HS-5 (cell line): ENCODE results near the gene SLC24A3.

ENCODE experiments used
- DNase-seq: peaks from one replicate; pipeline ENCODE4 v3.0.0-alpha.2; 2012; ENCODE audit warnings: low read depth

Gene SLC24A3

DNA sequence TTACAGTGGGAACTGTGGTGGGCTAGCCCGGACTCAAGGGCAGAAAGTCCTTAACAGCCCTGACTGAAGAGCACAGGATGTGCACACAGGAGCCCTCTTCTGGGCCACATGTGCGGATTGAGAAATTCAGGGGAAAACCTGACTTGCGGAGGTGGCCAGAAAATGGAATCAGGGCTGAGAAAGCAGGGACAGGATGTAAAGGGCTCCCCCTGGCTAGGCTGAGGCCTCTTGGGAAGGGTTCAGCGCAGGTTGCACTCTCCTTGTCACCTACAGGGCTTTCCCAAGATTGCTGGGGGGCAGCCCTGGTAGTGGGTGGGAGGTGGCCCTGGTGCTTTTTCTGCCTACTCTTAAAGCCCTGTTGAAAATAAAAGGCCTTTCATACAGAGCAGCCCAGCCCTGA is 251.2 kb downstream of the SLC24A3 start:
- no peak for DNase-seq

DNA sequence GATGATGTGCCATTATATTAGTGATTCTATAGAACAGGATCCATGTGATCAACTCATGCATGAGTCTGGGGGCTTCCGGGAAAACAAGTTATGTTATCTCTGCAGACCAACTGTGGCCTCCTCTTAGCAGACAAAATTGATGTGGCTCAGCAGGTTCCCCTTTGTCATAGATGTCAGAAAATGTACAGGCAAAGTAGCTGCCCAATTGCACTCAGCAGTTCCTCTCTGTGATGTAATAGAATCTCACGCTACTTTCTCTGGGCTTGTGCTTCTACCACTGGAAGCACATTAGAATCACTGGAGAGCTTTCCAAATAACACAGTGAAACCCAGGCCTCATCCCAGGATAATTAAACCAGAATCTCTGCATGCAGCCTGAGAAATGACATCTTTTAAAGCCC is 253.1 kb downstream of the SLC24A3 start:
- no peak for DNase-seq

DNA sequence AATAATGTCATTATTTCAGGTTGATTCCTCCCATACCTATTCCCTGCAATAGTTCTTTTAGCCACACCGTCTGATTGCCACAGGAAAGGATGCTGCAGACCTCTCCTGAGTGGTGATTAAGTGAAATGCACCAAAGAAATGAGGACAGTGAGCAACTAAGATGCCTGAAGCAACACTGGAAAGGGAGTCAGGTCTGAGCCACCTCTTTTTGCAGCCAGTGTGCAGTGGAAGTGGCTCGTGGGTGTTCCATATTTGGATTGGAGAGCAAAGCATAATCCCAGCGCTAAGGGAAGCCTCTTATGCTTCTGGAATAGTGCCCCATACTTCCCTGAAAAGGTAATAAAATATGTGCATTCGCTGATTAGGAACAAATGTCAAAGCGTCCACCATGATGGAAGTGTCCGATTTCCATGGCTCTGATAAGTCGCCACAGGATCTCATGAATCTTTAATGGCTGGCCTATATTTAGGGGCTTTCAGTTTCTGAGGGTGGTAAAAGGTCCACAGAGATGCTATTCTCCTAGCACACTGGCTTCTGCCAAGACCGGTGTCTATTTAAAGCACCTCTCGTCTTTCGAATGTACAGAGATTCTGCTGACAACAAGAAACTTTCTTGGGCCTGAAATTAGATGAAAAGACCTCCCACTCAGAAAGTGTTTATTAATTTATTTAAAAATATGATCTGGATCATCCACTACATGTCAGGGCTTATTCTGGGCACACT is 253.9 kb downstream of the SLC24A3 start:
- no peak for DNase-seq

DNA sequence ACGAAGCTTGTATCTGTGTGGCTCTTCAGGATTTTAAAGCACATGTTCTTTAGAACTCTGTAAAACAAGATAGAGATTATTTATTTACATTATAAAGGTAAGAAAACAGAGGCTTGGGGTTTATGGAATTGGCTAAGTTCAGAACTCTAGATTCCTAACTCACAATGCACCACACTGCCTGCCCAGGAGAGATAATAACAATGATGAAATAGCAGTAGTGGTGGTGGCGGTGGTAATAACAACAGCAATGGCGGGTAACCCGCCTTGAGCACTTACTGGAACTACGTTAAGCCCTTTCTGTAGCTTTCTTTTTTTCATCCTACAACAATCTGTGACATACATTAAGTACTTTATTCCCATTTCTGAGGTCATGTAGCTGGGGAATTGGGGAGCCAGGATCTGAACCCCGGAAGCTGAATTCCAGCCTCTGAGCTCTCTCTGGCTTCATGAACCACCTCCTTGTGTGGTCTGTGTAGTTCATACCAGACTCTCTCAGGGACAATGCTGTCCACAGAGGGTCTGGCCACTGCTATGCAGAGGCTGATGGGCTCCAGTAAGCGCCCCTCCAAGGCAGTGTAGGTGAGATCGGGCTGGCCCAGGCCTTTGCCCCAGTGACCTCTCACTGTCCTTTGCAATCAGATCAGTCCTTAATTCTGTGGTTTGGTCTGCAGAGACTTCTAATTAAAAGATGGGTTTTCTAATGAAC is 260.9 kb downstream of the SLC24A3 start:
- no peak for DNase-seq

DNA sequence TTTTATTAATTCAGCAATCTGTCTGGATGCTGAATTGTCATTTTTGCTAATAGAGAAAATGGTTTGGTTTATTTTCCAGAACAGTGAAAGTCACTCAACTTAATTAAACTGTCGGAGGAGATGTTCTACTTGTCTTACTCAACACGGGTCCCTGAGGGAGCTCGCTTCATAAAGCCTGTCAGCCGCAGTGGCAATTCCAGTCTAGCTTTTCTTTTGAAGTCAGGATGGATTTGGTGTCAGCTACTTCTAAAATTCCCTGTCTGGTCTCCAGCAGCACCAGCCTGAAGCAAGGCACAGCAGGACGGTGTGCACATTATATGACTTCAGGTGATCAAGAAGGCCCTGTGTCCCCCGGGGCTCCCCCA is 261.5 kb downstream of the SLC24A3 start:
- no peak for DNase-seq

DNA sequence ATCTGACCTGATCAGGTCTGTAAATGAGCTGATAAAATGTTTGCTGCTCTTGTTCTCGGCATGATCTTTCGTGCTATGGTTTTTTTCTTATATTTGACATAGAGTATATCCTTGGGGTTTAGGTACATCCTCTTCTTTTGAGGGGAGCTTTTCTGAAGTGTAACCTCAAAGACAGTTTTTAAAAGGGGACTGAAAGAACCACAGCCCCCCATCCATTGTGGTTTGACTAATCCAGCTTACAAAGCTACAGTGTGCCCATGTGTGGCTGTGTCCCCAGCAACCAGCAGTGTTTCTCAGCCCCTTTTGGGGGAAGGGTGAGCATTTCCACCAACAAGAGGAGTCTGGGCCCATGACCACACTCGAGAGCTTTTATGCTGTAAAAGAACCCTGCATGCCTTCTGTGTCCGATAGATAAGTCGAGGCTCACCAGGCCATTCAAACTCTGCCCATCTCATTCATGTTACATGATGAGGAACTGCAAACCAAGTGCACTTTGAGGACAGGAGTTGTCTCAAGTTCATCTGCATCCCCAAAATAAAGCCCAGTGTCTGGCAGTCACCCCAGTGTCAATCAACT is 266.0 kb downstream of the SLC24A3 start:
- no peak for DNase-seq

DNA sequence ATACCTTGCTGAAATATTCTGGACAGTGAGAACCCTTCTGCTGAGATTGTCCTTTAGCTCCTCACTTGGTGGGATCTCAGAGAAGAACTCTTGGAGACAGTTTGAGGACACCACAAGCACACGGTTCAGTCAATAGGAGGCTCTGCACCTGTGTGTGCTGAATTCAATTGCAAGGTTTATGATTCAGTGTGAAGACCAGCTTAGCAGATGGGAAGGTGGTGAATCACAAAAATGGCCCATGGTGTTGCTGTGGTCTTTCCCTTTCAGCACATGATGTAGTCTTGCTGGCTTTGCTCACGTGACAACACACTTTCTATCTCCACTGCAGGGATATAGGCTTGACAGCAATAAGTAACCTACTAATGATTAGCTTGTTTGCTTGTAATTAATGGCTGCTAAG is 270.3 kb downstream of the SLC24A3 start:
- no peak for DNase-seq

DNA sequence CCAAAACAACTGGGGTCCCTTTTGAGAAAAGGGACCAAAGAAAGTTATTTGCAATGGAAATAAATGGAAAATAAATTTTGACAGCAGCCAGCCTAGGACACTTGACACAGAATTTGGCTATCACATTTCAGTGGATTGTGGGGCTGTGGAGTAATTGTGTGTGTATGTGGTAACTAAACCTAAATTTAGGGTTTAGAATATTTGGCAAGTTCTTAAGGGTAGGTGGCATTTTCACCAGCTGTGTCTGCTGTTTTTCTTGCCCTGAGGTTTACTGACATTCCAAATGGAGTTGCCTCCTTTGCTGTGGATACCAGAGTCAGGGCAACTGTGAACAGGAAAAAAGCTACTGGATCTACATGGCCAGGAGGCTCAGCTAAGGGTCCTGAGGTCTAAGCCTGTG is 270.9 kb downstream of the SLC24A3 start:
- no peak for DNase-seq

DNA sequence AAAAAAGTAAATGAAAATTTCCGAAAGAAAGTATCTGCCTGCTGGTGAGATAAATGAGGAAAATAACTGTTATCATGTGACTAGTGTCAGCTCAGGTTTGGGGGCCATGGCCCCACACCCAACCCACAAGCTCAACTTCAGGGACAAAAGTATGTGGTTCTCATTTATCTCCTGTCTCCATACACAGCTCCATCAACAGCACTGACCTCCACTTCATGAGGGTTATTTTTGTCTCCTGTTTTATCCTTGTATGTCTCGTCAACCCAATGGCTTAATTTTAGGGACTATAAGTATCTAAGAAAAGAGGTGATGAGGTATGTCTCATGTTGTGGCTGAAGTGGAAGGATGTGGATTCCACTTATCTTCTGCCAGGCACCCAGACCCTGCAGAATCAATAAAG is 274.0 kb downstream of the SLC24A3 start:
- no peak for DNase-seq

DNA sequence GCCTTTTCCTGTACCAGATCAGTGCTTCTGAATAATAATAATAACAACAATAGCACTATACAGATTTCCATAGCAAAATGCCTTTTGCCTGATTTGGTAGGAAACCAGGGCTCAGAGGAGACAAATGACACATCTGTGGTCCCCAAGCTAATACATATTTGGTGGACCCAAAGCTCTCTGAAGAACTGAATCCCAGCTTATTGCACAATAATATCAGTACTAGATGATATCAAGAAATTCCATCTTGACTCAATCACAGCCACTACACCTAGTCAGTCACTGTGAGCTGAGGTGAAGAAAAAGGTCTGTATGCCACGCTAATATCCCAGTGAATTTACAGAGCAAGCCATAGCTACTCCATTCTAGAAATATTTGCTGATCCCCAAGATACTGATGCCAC is 275.0 kb downstream of the SLC24A3 start:
- DNase-seq = no peak

DNA sequence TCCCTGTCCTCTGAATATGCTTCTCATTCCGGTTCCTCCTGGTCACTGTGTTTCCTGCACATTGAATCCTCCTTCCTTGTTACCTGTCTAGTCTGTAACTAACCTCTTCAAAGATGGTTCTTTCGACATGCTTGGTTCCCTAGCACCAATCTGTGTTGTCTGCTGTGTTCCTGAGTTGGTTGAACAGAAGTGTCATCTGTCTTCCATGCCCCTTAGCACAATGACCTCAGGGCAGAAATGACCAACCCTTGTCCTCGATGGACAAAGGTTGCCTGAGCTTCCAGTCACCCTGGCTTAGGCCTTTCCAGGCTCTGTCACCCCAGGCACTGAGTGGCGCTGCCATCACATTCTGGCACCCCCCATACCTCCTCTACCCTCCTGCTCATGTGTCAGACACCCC is 278.8 kb downstream of the SLC24A3 start:
- no peak for DNase-seq

DNA sequence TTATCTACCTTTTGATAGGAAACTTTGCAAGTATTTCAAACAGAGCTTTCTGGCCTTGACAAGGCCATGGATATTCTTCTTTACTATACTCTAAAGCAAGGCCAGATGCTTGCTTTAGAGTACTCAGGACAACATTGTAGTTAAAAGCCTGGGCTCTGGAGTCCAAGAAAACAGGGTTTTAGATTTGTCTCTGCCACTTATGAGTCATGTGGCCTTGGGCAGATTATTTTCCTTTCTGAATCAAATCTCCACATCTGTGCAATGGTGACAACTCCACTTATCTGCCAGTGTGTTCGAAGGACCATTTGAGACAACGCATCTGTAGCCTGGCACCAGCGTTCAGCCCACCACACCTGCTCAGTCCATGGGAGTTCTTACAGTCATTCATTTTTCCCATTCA is 279.7 kb downstream of the SLC24A3 start:
- no peak for DNase-seq

DNA sequence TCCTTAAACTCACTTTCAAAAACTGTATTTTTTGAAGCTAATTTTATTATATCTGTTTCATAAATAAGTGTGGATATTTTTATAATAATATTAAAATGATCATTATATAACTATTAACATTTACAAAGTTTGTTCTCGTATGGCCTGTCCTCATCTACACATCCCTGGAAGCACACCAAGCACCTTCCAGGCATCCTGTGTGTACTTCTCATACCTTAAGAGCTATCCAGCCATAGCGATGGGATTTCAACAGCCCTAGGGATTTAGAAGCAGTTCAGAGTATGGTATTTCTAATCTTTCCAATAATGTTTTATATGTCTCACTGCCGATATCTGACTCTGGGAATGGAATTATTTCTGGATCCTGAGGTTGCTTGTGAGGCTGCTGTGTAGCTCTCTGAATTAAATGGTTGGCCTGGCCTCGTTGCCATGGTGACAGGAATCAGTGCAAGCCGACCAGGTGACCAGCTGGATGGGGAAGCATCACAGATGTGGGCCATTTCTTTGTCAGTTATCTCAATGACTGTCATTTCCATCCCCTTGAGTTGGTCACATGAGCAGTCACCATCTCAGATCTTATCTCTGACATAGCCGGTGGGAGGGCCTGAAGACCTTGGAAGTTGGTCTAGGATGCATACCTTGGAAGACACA is 280.4 kb downstream of the SLC24A3 start:
- no peak for DNase-seq

DNA sequence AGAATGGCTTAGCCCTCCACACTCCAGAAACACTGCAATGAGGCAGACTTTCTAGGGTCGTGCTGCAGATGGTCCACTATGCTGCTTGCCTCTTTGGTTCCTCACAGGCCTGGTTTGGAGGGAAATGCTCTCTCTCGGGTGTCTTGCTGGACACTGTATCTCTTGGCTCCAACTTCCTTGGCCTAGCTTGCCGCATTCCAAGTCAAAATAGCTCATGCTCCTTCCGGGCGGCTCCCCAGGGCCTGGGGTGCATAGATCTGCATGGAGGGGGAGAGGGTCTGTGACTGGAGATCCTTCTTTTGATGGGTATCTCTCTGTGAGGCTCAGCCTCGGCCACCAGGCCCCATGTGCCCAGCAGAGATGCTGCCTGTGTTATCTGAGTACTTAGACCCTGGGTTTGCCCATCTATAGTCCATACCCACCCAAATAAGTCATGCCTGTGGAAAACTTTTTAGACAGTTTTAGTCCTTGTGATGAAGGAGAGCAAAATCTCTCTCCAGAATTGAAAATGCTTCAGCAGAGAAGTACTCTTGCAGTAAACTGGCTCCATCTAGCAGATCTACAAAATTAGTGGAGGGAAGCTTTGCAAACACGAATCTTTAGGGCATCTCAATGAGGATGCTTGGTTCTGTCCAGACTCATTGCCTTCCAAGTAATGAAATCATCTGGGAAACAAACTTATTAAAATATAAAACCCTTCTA is 281.5 kb downstream of the SLC24A3 start:
- DNase-seq = no peak

DNA sequence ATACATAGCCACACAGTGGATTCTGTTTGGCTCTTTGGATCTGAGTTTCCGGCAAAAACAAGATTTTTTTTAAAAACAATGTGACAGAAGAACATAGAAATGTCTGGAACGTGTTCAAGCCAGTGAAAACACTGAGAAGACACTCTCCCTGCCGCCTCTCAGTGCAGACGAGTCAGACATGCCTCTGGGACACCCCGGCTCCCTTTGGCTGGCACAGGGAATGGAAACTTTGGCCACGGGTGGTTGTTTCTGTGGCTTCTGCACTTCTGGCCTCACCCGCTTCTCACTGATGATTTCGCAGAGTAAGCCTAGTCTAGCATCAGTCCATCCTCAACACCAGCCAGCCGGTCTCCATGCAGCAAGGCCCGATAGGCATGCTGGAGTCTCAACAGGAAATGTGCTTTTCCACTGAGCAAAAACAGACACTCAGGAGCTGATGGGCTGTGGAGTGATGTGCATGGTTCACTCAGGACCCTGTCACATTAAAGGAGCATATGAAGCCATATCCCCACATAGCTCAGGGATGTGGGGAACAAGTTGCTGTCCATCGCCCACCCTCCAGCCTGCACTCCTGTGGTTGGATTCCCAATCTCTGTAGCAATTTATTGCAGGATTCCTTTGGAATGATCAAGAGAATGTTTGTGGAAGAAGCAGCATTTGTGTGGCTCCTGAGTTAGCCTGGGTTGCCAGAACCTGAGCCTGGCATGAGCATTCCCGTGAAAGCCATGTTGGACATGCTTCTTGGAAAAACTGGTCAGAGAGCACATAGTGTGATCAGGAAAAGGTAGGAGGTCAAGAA is 283.7 kb downstream of the SLC24A3 start:
- peak; percentile 19 for DNase-seq

DNA sequence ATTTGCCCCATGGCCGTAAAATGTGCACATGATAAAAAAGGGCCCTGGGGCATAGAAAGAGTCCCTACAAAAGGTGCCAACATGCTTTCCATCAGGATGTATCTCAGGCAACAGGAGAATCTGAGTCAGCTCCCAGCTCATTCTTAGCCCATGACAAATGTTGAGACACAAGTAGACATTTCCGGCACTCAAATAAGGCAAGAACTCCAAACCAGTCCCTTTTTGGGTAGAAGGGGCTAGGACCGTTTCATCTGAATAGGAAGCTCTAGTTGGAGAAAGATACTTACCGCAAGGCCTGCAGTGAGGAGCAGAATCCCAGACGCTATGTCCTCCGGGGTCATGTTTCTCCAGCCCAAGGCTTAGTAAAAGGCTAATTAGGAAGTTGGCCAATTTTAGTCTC is 284.6 kb downstream of the SLC24A3 start:
- peak; percentile 83 for DNase-seq

DNA sequence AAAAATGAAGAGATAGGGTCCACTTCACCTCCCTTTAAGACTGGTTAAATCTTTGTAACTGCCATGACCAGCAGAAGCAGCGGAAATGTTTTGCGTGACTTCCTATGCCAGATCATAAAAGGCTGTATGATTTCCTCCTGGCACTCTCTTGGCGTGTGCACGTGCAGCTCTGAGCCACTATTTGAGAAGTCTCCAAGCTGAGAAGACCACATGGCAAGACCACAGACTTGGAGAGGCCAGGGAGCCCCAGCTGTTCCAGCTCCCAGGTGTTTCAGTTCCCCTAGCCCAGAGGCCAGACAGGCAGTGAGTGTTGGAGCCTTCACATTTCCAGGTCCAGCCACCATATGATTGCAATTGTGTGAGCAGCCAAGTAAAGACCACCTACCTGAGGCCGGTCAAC is 286.3 kb downstream of the SLC24A3 start:
- no peak for DNase-seq

DNA sequence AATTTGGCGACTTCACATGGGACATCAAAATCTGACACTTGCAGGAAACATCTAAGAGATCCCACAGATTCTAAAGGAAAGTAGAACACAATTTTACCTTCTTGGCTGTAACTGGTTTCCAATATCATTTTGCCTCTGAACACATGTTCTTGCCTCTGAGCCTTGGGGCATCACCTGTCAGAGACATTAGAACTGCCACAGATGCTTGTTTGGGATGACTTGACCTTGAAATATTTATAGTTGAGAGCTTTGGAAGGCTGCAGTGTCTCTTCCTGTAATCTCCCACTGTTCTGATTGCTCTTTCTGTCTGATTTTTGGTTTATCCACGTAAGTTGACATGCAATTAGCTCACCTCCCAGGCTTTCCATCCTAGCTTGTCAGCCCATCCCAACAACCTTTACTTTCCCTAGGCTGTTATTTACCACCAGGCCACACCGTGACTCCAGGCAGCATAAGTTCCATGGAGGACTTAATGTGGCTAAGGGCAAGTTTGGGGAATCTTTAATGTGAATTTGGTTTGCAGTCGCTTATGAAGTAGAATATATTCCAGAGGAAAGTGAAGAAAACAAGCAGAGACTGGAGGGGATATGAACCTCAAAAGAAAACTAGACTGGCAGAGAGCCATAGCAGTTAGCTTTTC is 289.2 kb downstream of the SLC24A3 start:
- no peak for DNase-seq

DNA sequence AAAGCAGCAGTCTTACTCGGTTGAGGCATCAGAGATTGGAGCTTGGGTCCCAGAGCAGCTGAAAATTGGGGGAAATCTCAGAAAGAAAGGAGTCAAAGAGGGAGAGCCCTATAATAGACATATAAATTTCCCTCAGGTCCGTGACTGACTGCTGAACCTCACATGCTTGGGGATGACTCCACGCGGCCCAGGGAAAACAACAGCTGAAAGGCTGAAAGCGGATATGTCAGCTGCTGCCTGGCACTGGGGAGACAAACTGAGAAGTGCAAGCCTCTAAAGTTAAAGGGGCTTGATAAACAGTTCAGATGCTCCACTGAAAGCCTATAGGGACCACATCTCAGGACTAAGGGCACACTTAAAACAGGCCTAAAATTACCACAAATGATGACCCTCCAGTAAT is 289.7 kb downstream of the SLC24A3 start:
- no peak for DNase-seq

DNA sequence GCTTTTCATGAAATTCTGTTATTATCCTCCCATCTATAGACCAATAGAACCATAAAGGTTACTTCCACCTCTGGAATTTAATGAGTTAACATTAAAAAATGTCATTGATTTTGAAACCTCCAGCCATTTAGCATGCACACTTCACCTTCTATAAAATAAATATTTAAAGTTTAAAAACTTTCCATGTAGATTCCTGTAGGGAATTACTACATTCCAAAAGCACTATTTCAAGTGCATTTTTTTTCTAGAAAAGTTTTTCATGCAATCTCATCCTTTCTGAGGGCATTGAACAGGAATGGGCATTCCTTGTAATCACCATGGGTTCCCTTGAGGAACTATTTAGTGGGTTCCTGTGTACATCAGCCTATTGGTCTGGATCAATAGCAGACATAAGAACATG is 291.8 kb downstream of the SLC24A3 start:
- DNase-seq = peak; percentile 15

DNA sequence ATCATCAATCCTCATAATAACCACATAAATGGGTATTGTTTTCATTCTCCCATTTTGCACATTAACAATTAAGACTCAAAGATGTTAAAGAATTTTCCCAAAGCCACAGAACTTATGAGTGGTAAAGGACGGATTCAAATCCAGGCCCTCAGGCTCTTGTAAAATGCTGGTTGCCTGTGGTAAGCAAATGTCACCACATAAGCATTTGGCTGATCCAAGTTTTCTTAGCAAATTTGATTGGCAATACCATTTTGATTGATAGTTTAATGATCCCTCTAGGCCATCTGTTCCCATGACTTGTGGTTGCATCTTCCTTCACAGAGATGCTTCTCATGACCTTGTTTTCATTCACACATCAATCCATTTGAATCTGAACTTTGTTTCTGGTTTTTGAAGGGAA is 293.6 kb downstream of the SLC24A3 start:
- no peak for DNase-seq
